DOHH2 (cell line): ENCODE results near the gene PDLIM1.

ENCODE experiments used
- H3F3A ChIP-seq: fragments of 200-600 bp; sonication (generic), shearing (Covaris generic); 2 replicates; pipeline ENCODE4 v1.6.0; 2016; ENCODE audit warnings: antibody characterized with exemption, mild to moderate bottlenecking; ENCODE audit not compliant: control insufficient read depth, insufficient read depth
- H3K27ac ChIP-seq: fragments of 200-600 bp; sonication (generic); 2 replicates; pipeline ENCODE4 v1.5.1; 2014; ENCODE audit warnings: low read depth, mild to moderate bottlenecking, low read length, moderate library complexity
- H3K27me3 ChIP-seq: fragments of 200-600 bp; sonication (generic); 2 replicates; pipeline ENCODE4 v1.6.1; 2014; ENCODE audit warnings: mild to moderate bottlenecking, low read length, mixed read lengths; ENCODE audit not compliant: control insufficient read depth
- H3K36me3 ChIP-seq: fragments of 200-600 bp; sonication (generic); 2 replicates; pipeline ENCODE4 v1.6.1; 2014; ENCODE audit warnings: mild to moderate bottlenecking, low read length, moderate library complexity, mixed read lengths; ENCODE audit not compliant: control insufficient read depth
- H3K4me1 ChIP-seq: fragments of 200-600 bp; sonication (generic); 2 replicates; pipeline ENCODE4 v1.6.1; 2014; ENCODE audit warnings: mild to moderate bottlenecking, low read length, mixed read lengths; ENCODE audit not compliant: control insufficient read depth
- H3K4me2 ChIP-seq: fragments of 200-600 bp; sonication (generic); 2 replicates; pipeline ENCODE4 v1.6.0; 2014; ENCODE audit warnings: mild to moderate bottlenecking, low read length, moderate library complexity
- H3K4me3 ChIP-seq: fragments of 200-600 bp; sonication (generic); 2 replicates; pipeline ENCODE4 v1.5.1; 2014; ENCODE audit warnings: mild to moderate bottlenecking, low read length, mixed read lengths
- H3K79me2 ChIP-seq: fragments of 200-600 bp; sonication (generic); 2 replicates; pipeline ENCODE4 v1.6.1; 2014; ENCODE audit warnings: mild to moderate bottlenecking, low read length, mixed read lengths; ENCODE audit not compliant: control insufficient read depth
- H3K9me2 ChIP-seq: fragments of 200-600 bp; sonication (generic); replicated peaks from 2 replicates; pipeline ENCODE4 v1.6.1; 2014; ENCODE audit warnings: mild to moderate bottlenecking, low read length, mixed read lengths; ENCODE audit not compliant: control insufficient read depth
- H3K9me3 ChIP-seq: fragments of 200-600 bp; sonication (generic); 2 replicates; pipeline ENCODE4 v1.6.1; 2014; ENCODE audit warnings: antibody characterized with exemption, low read length, mixed read lengths; ENCODE audit not compliant: control insufficient read depth, insufficient read depth
- H4K20me1 ChIP-seq: fragments of 200-600 bp; sonication (generic); 2 replicates; pipeline ENCODE4 v1.6.0; 2014; ENCODE audit warnings: low read depth, mild to moderate bottlenecking, antibody characterized with exemption, low read length, moderate library complexity; ENCODE audit not compliant: control insufficient read depth, insufficient read depth
- CTCF ChIP-seq: fragments of 200-600 bp; sonication (generic); IDR thresholded peaks from one replicate; pipeline ENCODE4 v1.5.1; 2014; ENCODE audit warnings: antibody characterized with exemption, mild to moderate bottlenecking, low read depth, low read length; ENCODE audit not compliant: poor library complexity, severe bottlenecking
- EZH2phosphoT487 ChIP-seq: fragments of 200-600 bp; sonication (generic); IDR thresholded peaks from 2 replicates; pipeline ENCODE4 v1.6.1; 2017; ENCODE audit warnings: borderline replicate concordance, mild to moderate bottlenecking, antibody characterized with exemption, low read length, moderate library complexity, mixed read lengths

PDLIM1 gene

GRCh38 chr10:95312257-95312656, 21.5 kb upstream of the PDLIM1 start:
- H3K27ac ChIP-seq: no peak overlapping the region
- H4K20me1 ChIP-seq: no peaks in the 10 kb centered on the region
- H3K9me3 ChIP-seq: no peaks in the 10 kb centered on the region
- no peak overlapping the region for H3K4me2 ChIP-seq
- H3K9me2 ChIP-seq: no peaks in the 10 kb centered on the region
- H3K27me3 ChIP-seq: no peaks in the 10 kb centered on the region
- H3F3A ChIP-seq: no peaks in the 10 kb centered on the region
- TF ChIP-seq CTCF: no peak
- no peaks in the 10 kb centered on the region for H3K79me2 ChIP-seq
- H3K36me3 ChIP-seq: no peaks in the 10 kb centered on the region
- no peak overlapping the region for H3K4me3 ChIP-seq
- H3K4me1 ChIP-seq: peaks cover 11% of the 10 kb centered on the region

- no peaks in the 10 kb centered on the region for H3K36me3 ChIP-seq
- H3K4me1 ChIP-seq: peaks cover 11% of the 10 kb centered on the region
- peak overlapping the region; percentile 11; the same call in 1 of the 2 replicates for H3K4me3 ChIP-seq
- TF ChIP-seq CTCF: no peak
- TF ChIP-seq EZH2phosphoT487: no peak
- H3K4me2 ChIP-seq: peak overlapping the region; percentile 39
- H3K27ac ChIP-seq: no peak overlapping the region
- no peaks in the 10 kb centered on the region for H3K9me3 ChIP-seq
- no peaks in the 10 kb centered on the region for H3K79me2 ChIP-seq
- H3K9me2 ChIP-seq: no peaks in the 10 kb centered on the region
- H3K27me3 ChIP-seq: no peaks in the 10 kb centered on the region
- H3F3A ChIP-seq: no peaks in the 10 kb centered on the region
- H4K20me1 ChIP-seq: no peaks in the 10 kb centered on the region
These were observed 19.2 kb upstream of the PDLIM1 start for GRCh38 chr10:95309958-95310357.

- no peak overlapping the region for H3K4me2 ChIP-seq
- H3K4me1 ChIP-seq: peaks cover 11% of the 10 kb centered on the region
- no peaks in the 10 kb centered on the region for H4K20me1 ChIP-seq
- no peaks in the 10 kb centered on the region for H3F3A ChIP-seq
- no peak for TF ChIP-seq CTCF
- TF ChIP-seq EZH2phosphoT487: no peak
- H3K79me2 ChIP-seq: no peaks in the 10 kb centered on the region
- no peak overlapping the region for H3K4me3 ChIP-seq
- H3K27me3 ChIP-seq: no peaks in the 10 kb centered on the region
- no peaks in the 10 kb centered on the region for H3K9me3 ChIP-seq
- H3K36me3 ChIP-seq: no peaks in the 10 kb centered on the region
- no peaks in the 10 kb centered on the region for H3K9me2 ChIP-seq
- no peak overlapping the region for H3K27ac ChIP-seq
These were observed 17.8 kb upstream of the PDLIM1 start for GRCh38 chr10:95308389-95309302.
